GM12878 (cell line): ENCODE data around the gene KMT2E. TPM values are rescaled to one million over a fixed set of nuclear protein-coding genes. Genes with fewer than 3 reads are reported as not detected.

Experiments used
- ATAC-seq: fragments of 200-7000 bp; cut with Tn5 transposase; 3 replicates; pipeline ENCODE4 v1.9.1; 2020; ENCODE audit warnings: mild to moderate bottlenecking, moderate library complexity
- BruUV-seq: library from RNA; stranded (reverse); fragments of 400-500 nt; replicated peaks from 2 replicates; lab custom pipeline; 2021; lab: Mats Ljungman, UMichigan
- CTCF ChIA-PET: fragments of 300-600 bp; sonication (Branson Sonifier 250); formaldehyde crosslinking; extraction: SDS; loops from one replicate; lab custom pipeline; 2021; ENCODE audit warnings: inconsistent platforms; lab: Yijun Ruan, JAX
- POLR2A ChIA-PET: fragments of 350-600 bp; formaldehyde crosslinking; extraction: SDS; loops from one replicate; lab custom pipeline; 2021; ENCODE audit warnings: inconsistent platforms; lab: Charles Lee
- RAD21 ChIA-PET: fragments of 300-600 bp; sonication (Branson Sonifier 250); formaldehyde crosslinking; loops from one replicate; lab custom pipeline; 2023; ENCODE audit warnings: antibody characterized with exemption; ENCODE audit not compliant: unreplicated experiment; lab: Charles Lee
- SMC1A ChIA-PET: fragments of 300-600 bp; sonication (Branson Sonifier 250); formaldehyde crosslinking; loops from one replicate; lab custom pipeline; 2023; ENCODE audit not compliant: unreplicated experiment, uncharacterized antibody; lab: Charles Lee
- DNase-seq: peaks from one replicate; pipeline ENCODE4 v3.0.0-alpha.2; 2011; ENCODE audit warnings: low read depth, low spot score
- FAIRE-seq: peaks from 3 replicates; lab custom pipeline; 2011; peaks lifted over from hg19 to GRCh38; lab: Jason Lieb, UNC
- H2AFZ ChIP-seq: 2 replicates; pipeline ENCODE4 v1.6.0; 2011; ENCODE audit warnings: low read depth, low read length, control low read depth; ENCODE audit not compliant: control insufficient read depth
- H3K27ac ChIP-seq: 2 replicates; pipeline ENCODE4 v1.5.1; 2011; ENCODE audit warnings: control low read depth; ENCODE audit not compliant: control insufficient read depth, insufficient read depth
- H3K27me3 ChIP-seq, 2 experiments: replicated peaks in 1 of 2; 2 replicates each; pipeline versions ENCODE4 v1.6.0 to v1.6.1; 2011; ENCODE audit warnings: low read length in 1 of 2; ENCODE audit not compliant: control insufficient read depth in 2 of 2, insufficient read depth in 2 of 2
- H3K36me3 ChIP-seq, 2 experiments: 2 replicates each; pipeline ENCODE4 v1.5.1; 2011; ENCODE audit warnings: low read length in 1 of 2; ENCODE audit not compliant: control insufficient read depth in 2 of 2, insufficient read depth in 2 of 2
- H3K4me1 ChIP-seq: 2 replicates; pipeline ENCODE4 v1.6.1; 2011; ENCODE audit warnings: mild to moderate bottlenecking, low read length, moderate library complexity, mixed read lengths; ENCODE audit not compliant: control insufficient read depth, insufficient read depth
- H3K4me2 ChIP-seq: 2 replicates; pipeline ENCODE4 v1.6.0; 2011; ENCODE audit warnings: control low read depth; ENCODE audit not compliant: control insufficient read depth, insufficient read depth
- H3K4me3 ChIP-seq: fragments of 200-600 bp; sonication (generic); 2 replicates; pipeline ENCODE4 v1.5.1; 2016
- H3K79me2 ChIP-seq: 2 replicates; pipeline ENCODE4 v1.6.0; 2011; ENCODE audit warnings: low read length; ENCODE audit not compliant: control insufficient read depth, insufficient read depth
- H3K9ac ChIP-seq: 2 replicates; pipeline ENCODE4 v1.8.0; 2011; ENCODE audit warnings: low read length, control low read depth, mixed read lengths; ENCODE audit not compliant: control insufficient read depth, insufficient read depth
- H3K9me3 ChIP-seq: replicated peaks from 3 replicates; pipeline ENCODE4 v1.5.1; 2011; ENCODE audit warnings: mild to moderate bottlenecking, low read length; ENCODE audit not compliant: control insufficient read depth, insufficient read depth
- H4K20me1 ChIP-seq: 2 replicates; pipeline ENCODE4 v1.6.0; 2011; ENCODE audit not compliant: control insufficient read depth, insufficient read depth
- BCL11A ChIP-seq: IDR thresholded peaks from 2 replicates; pipeline ENCODE4 v1.6.1; 2011; ENCODE audit warnings: low read depth, low read length
- BMI1 ChIP-seq: fragments of 450-650 bp; IDR thresholded peaks from 2 replicates; pipeline ENCODE4 v1.6.1; 2016; ENCODE audit warnings: mild to moderate bottlenecking, moderate library complexity, borderline replicate concordance
- CEBPB ChIP-seq, 2 experiments: fragments of 150-350 bp in 1 of 2; IDR thresholded peaks; 2 replicates each; pipeline ENCODE4 v1.6.1; 2012 to 2014; ENCODE audit warnings: low read depth in 2 of 2, low read length in 2 of 2, borderline replicate concordance in 1 of 2, inconsistent platforms in 1 of 2
- CHD2 ChIP-seq: IDR thresholded peaks from 2 replicates; pipeline ENCODE4 v1.6.1; 2011; ENCODE audit warnings: low read depth, low read length, improper control_type of control experiment, borderline replicate concordance
- GATAD2B ChIP-seq: fragments of 450-650 bp; conservative IDR thresholded peaks from 2 replicates; pipeline ENCODE4 v1.6.1; 2017; ENCODE audit warnings: low read depth, mild to moderate bottlenecking, moderate library complexity
- KDM1A ChIP-seq: fragments of 200-600 bp; sonication (generic); IDR thresholded peaks from 2 replicates; pipeline ENCODE4 v1.6.1; 2016; ENCODE audit warnings: borderline replicate concordance
- POLR2A ChIP-seq: IDR thresholded peaks from 2 replicates; pipeline ENCODE4 v1.6.1; 2011; ENCODE audit warnings: low read depth, mild to moderate bottlenecking, low read length
- POU2F2 ChIP-seq: IDR thresholded peaks from 3 replicates; pipeline ENCODE4 v1.6.1; 2011; ENCODE audit warnings: low read depth, mild to moderate bottlenecking, low read length, borderline replicate concordance
- RBBP5 ChIP-seq: fragments of 200-600 bp; sonication (generic); conservative IDR thresholded peaks from 2 replicates; pipeline ENCODE4 v1.6.1; 2016
- RUNX3 ChIP-seq: IDR thresholded peaks from 2 replicates; pipeline ENCODE4 v1.6.1; 2012; ENCODE audit warnings: low read length, inconsistent platforms
- SMAD1 ChIP-seq: fragments of 450-650 bp; IDR thresholded peaks from 2 replicates; pipeline ENCODE4 v1.6.1; 2018; ENCODE audit warnings: mild to moderate bottlenecking, low read depth; ENCODE audit not compliant: partially characterized antibody
- SREBF1 ChIP-seq: IDR thresholded peaks from 2 replicates; pipeline ENCODE4 v1.6.1; 2012; ENCODE audit warnings: mild to moderate bottlenecking, low read length
- SREBF2 ChIP-seq: IDR thresholded peaks from 2 replicates; pipeline ENCODE4 v1.6.1; 2012; ENCODE audit warnings: mild to moderate bottlenecking, low read length
- TBL1XR1 ChIP-seq: IDR thresholded peaks from 2 replicates; pipeline ENCODE4 v1.6.1; 2012; ENCODE audit warnings: low read depth, low read length, improper control_type of control experiment
- ZNF622 ChIP-seq: fragments of 450-650 bp; IDR thresholded peaks from 2 replicates; pipeline ENCODE4 v1.6.1; 2017; ENCODE audit warnings: mild to moderate bottlenecking, inconsistent platforms
- ZSCAN29 ChIP-seq: fragments of 450-650 bp; IDR thresholded peaks from 2 replicates; pipeline ENCODE4 v1.6.1; 2017; ENCODE audit warnings: mild to moderate bottlenecking, moderate library complexity
- WGBS: methylation state at CpG from one replicate; pipeline ENCODE4 v1.1.6; 2016; ENCODE audit warnings: low lambda C conversion rate; ENCODE audit not compliant: insufficient replicate concordance, insufficient coverage; ENCODE audit errors: missing lambda C conversion rate; 5-methylcytosine and 5-hydroxymethylcytosine counted together
- in situ Hi-C: fragments of 300-500 bp; cut with MboI; formaldehyde crosslinking; loops from 9 replicates; pipeline ENCODE4 v1.14.3; 2018; ENCODE audit warnings: mixed read lengths
- intact Hi-C: fragments of 100-400 bp; cut with micrococcal nuclease; formaldehyde crosslinking; loops from one replicate; pipeline ENCODE4 v1.14.2; 2022; ENCODE audit not compliant: unreplicated experiment
- polyA plus RNA-seq, 11 experiments: library from polyadenylated mRNA; depleted of rRNA in 4 of 11; unstranded in 6 of 11; stranded (reverse) in 5 of 11; fragments of >200 nt; fragmentation: Nextera tagmentation in 4 of 11; fragmentation: Illumina TruSeq in 1 of 11; extraction: Ambion mirVana in 4 of 11; extraction: Trizol in 1 of 11; gene quantifications; 1 replicate in 1 of 11; 2 replicates in 10 of 11; pipeline versions ENCODE4 v1.2.1 to v1.2.3, GENCODE V29; 2011 to 2016; ENCODE audit warnings: inconsistent platforms in 2 of 11, missing spikeins in 2 of 11, low read depth in 1 of 11
- total RNA-seq, 4 experiments: library from RNA; depleted of rRNA in 3 of 4; stranded (reverse); fragments of >200 nt in 3 of 4; fragmentation: Illumina TruSeq in 1 of 4; extraction: Trizol in 1 of 4; gene quantifications; 2 replicates each; pipeline versions ENCODE4 v1.2.1 to v1.2.3, GENCODE V29; 2013 to 2021
- TF ChIP-seq, protein P1 (sequence below): fragments of 150-350 bp; IDR thresholded peaks from 2 replicates; pipeline ENCODE4 v1.6.1; 2016; ENCODE audit warnings: low read depth, low read length
- TF ChIP-seq, protein P2 (sequence below): fragments of 450-650 bp; IDR thresholded peaks from 2 replicates; pipeline ENCODE4 v1.6.1; 2018; ENCODE audit warnings: borderline replicate concordance, mild to moderate bottlenecking; ENCODE audit not compliant: partially characterized antibody
- TF ChIP-seq, protein P3 (sequence below): fragments of 450-650 bp; conservative IDR thresholded peaks from 2 replicates; pipeline ENCODE4 v1.6.1; 2017; ENCODE audit warnings: mild to moderate bottlenecking, moderate library complexity

KMT2E gene
- total and polyA plus RNA-seq, 10 of the 15 experiments (the other 5 are each of a cell fraction or from before 2014, with no cell fraction given), result 13.2 to 68.1 (median 34.1) TPM

DNA sequence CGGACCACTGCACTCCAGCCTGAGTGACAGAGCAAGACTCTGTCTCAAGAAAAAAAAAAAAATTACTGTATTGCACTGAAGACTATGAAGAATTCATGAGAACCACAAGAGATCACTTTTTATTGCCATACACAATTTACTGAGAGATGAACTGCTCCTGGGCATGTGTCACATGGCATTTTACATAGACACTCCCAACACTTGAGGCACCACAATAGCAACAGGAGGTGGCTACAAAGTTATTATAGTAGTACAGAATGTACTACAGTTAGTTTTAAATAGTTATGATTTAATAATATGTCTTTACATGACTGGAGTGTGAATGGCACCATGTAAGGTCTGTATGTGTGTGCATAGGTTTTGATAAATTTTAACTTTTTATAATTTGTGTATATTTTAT is 70.6 kb downstream of the KMT2E start:
- H3K9ac ChIP-seq, result no peak overlapping the region
- no peaks in the 10 kb centered on the region for H3K79me2 ChIP-seq
- ChIA-PET CTCF (interaction anchor here (1.3 kb wide), 1 partner anchor 162 kb away, joined by 3 read pairs; no protein-coding TSS in a partner anchor), RAD21 (no interaction called here), POLR2A (no interaction called here), SMC1A (interaction anchor here (1.0 kb wide), 1 partner anchor 12 kb away, joined by 3 read pairs; no protein-coding TSS in a partner anchor)
- H3K27me3 ChIP-seq, result no peaks in the 10 kb centered on the region
- no peak overlapping the region for H3K4me2 ChIP-seq
- DNase-seq (no peak), FAIRE-seq (no peak), ATAC-seq (no peak)
- intact Hi-C loops, result no loop called here
- no peak overlapping the region for H2AFZ ChIP-seq
- WGBS, result 100% methylated on average over 1 of the region's 1 CpG
- H3K4me1 ChIP-seq, result no peaks in the 10 kb centered on the region
- H3K4me3 ChIP-seq, result no peak overlapping the region
- in situ Hi-C loops, result loop anchor here (25.0 kb wide), 1 partner anchor 1747 kb away; the partner anchor contains the start of genes DNAJC2 and PSMC2
- H3K36me3 ChIP-seq, result peaks cover 0 to 31% of the 10 kb centered on the region in 2 experiments; a peak in 3 of 4 replicates
- BruUV-seq, result no TSS peak
- no peaks in the 10 kb centered on the region for H3K9me3 ChIP-seq
- no peak overlapping the region for H3K27ac ChIP-seq
- H4K20me1 ChIP-seq, result no peaks in the 10 kb centered on the region
- TF ChIP-seq GATAD2B, result no peak
- no peak for TF ChIP-seq SREBF2
- no peak for TF ChIP-seq RUNX3
- TF ChIP-seq TBL1XR1, result no peak
- no peak for TF ChIP-seq POLR2A
- TF ChIP-seq ZSCAN29, result no peak
- TF ChIP-seq SMAD1, result no peak
- TF ChIP-seq CEBPB (IDR thresholded peaks at IDR 0.05; ENCODE audit: borderline replicate concordance in 1 of 2, low read depth in 2 of 2, low read length in 2 of 2), result no peak
- TF ChIP-seq POU2F2, result no peak
- TF ChIP-seq, protein P1, sequence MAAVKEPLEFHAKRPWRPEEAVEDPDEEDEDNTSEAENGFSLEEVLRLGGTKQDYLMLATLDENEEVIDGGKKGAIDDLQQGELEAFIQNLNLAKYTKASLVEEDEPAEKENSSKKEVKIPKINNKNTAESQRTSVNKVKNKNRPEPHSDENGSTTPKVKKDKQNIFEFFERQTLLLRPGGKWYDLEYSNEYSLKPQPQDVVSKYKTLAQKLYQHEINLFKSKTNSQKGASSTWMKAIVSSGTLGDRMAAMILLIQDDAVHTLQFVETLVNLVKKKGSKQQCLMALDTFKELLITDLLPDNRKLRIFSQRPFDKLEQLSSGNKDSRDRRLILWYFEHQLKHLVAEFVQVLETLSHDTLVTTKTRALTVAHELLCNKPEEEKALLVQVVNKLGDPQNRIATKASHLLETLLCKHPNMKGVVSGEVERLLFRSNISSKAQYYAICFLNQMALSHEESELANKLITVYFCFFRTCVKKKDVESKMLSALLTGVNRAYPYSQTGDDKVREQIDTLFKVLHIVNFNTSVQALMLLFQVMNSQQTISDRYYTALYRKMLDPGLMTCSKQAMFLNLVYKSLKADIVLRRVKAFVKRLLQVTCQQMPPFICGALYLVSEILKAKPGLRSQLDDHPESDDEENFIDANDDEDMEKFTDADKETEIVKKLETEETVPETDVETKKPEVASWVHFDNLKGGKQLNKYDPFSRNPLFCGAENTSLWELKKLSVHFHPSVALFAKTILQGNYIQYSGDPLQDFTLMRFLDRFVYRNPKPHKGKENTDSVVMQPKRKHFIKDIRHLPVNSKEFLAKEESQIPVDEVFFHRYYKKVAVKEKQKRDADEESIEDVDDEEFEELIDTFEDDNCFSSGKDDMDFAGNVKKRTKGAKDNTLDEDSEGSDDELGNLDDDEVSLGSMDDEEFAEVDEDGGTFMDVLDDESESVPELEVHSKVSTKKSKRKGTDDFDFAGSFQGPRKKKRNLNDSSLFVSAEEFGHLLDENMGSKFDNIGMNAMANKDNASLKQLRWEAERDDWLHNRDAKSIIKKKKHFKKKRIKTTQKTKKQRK, result no peak
- TF ChIP-seq, protein P2, sequence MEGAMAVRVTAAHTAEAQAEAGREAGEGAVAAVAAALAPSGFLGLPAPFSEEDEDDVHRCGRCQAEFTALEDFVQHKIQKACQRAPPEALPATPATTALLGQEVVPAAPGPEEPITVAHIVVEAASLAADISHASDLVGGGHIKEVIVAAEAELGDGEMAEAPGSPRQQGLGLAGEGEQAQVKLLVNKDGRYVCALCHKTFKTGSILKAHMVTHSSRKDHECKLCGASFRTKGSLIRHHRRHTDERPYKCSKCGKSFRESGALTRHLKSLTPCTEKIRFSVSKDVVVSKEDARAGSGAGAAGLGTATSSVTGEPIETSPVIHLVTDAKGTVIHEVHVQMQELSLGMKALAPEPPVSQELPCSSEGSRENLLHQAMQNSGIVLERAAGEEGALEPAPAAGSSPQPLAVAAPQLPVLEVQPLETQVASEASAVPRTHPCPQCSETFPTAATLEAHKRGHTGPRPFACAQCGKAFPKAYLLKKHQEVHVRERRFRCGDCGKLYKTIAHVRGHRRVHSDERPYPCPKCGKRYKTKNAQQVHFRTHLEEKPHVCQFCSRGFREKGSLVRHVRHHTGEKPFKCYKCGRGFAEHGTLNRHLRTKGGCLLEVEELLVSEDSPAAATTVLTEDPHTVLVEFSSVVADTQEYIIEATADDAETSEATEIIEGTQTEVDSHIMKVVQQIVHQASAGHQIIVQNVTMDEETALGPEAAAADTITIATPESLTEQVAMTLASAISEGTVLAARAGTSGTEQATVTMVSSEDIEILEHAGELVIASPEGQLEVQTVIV, result no peak
- TF ChIP-seq, protein P3, sequence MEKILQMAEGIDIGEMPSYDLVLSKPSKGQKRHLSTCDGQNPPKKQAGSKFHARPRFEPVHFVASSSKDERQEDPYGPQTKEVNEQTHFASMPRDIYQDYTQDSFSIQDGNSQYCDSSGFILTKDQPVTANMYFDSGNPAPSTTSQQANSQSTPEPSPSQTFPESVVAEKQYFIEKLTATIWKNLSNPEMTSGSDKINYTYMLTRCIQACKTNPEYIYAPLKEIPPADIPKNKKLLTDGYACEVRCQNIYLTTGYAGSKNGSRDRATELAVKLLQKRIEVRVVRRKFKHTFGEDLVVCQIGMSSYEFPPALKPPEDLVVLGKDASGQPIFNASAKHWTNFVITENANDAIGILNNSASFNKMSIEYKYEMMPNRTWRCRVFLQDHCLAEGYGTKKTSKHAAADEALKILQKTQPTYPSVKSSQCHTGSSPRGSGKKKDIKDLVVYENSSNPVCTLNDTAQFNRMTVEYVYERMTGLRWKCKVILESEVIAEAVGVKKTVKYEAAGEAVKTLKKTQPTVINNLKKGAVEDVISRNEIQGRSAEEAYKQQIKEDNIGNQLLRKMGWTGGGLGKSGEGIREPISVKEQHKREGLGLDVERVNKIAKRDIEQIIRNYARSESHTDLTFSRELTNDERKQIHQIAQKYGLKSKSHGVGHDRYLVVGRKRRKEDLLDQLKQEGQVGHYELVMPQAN, result no peak
- no peak for TF ChIP-seq BMI1
- TF ChIP-seq SREBF1, result no peak
- TF ChIP-seq BCL11A, result no peak
- TF ChIP-seq ZNF622, result no peak
- no peak for TF ChIP-seq CHD2
- no peak for TF ChIP-seq RBBP5
- no peak for TF ChIP-seq KDM1A
